ENCODE results near the gene AFF3. TPM values are rescaled to one million over a fixed set of nuclear protein-coding genes. Genes with fewer than 3 reads are reported as not detected.

AFF3 gene
- total RNA-seq, 1 experiment from 2014 or later = 0.42 TPM

GRCh38 chr2:99911736-99912135 lies 230.7 kb downstream of the AFF3 start:
- Mint-ChIP-seq H3K27me3 (ENCODE audit: insufficient read depth, unreplicated experiment) (no peaks in the 10 kb centered on the region), H3K4me1 (ENCODE audit: insufficient read depth, unreplicated experiment) (no peaks in the 10 kb centered on the region), H3K9me3 (ENCODE audit: unreplicated experiment) (no peaks in the 10 kb centered on the region), H3K27ac (ENCODE audit: low read depth, unreplicated experiment) (no peak overlapping the region), H3K4me3 (ENCODE audit: unreplicated experiment) (no peak overlapping the region), H3K36me3 (ENCODE audit: insufficient read depth, unreplicated experiment) (no peaks in the 10 kb centered on the region)
- CTCF ChIA-PET = interaction anchor here (1.4 kb wide), 1 partner anchor 350 kb away, joined by 4 read pairs; no protein-coding TSS in a partner anchor
- intact Hi-C loops (cut with micrococcal nuclease) = no loop called here
- no TSS peak for BruUV-seq (replicated peaks)
- no peak for DNase-seq (ENCODE audit: unreplicated experiment)
- POLR2A ChIA-PET = interaction anchor here (0.7 to 1.3 kb wide), 3 partner anchors 12 to 407 kb away, joined by 3 read pairs; no protein-coding TSS in a partner anchor
- TF ChIP-seq CTCF (IDR thresholded peaks at IDR 0.05; ENCODE audit: unreplicated experiment) = no peak

GRCh38 chr2:99910902-99911301 lies 231.5 kb downstream of the AFF3 start:
- intact Hi-C loops (cut with micrococcal nuclease) = no loop called here
- Mint-ChIP-seq H3K27ac (ENCODE audit: low read depth, unreplicated experiment) (no peak overlapping the region), H3K36me3 (ENCODE audit: insufficient read depth, unreplicated experiment) (no peaks in the 10 kb centered on the region), H3K9me3 (ENCODE audit: unreplicated experiment) (no peaks in the 10 kb centered on the region), H3K27me3 (ENCODE audit: insufficient read depth, unreplicated experiment) (no peaks in the 10 kb centered on the region), H3K4me3 (ENCODE audit: unreplicated experiment) (no peak overlapping the region), H3K4me1 (ENCODE audit: insufficient read depth, unreplicated experiment) (no peaks in the 10 kb centered on the region)
- POLR2A ChIA-PET = no interaction called here
- no peak for TF ChIP-seq CTCF (IDR thresholded peaks at IDR 0.05; ENCODE audit: unreplicated experiment)
- CTCF ChIA-PET = interaction anchor here (0.6 kb wide), 1 partner anchor 264 kb away, joined by 3 read pairs; no protein-coding TSS in a partner anchor
- no TSS peak for BruUV-seq (replicated peaks)
- peak; percentile 8 for DNase-seq (ENCODE audit: unreplicated experiment)

GRCh38 chr2:99905636-99906035 lies 236.8 kb downstream of the AFF3 start:
- DNase-seq (ENCODE audit: unreplicated experiment) = no peak
- Mint-ChIP-seq H3K4me3 (ENCODE audit: unreplicated experiment) (no peak overlapping the region), H3K9me3 (ENCODE audit: unreplicated experiment) (no peaks in the 10 kb centered on the region), H3K36me3 (ENCODE audit: insufficient read depth, unreplicated experiment) (no peaks in the 10 kb centered on the region), H3K27ac (ENCODE audit: low read depth, unreplicated experiment) (no peak overlapping the region), H3K4me1 (ENCODE audit: insufficient read depth, unreplicated experiment) (no peaks in the 10 kb centered on the region), H3K27me3 (ENCODE audit: insufficient read depth, unreplicated experiment) (peaks cover 13% of the 10 kb centered on the region)
- CTCF ChIA-PET = no interaction called here
- POLR2A ChIA-PET = no interaction called here
- intact Hi-C loops (cut with micrococcal nuclease) = no loop called here
- no peak for TF ChIP-seq CTCF (IDR thresholded peaks at IDR 0.05; ENCODE audit: unreplicated experiment)
- BruUV-seq (replicated peaks) = no TSS peak

GRCh38 chr2:99905025-99905424 lies 237.4 kb downstream of the AFF3 start:
- no peaks in the 10 kb centered on the region for H3K36me3 Mint-ChIP-seq (ENCODE audit: insufficient read depth, unreplicated experiment)
- H3K9me3 Mint-ChIP-seq (ENCODE audit: unreplicated experiment) = no peaks in the 10 kb centered on the region
- DNase-seq (ENCODE audit: unreplicated experiment) = no peak
- no peak overlapping the region for H3K4me3 Mint-ChIP-seq (ENCODE audit: unreplicated experiment)
- POLR2A ChIA-PET = no interaction called here
- H3K4me1 Mint-ChIP-seq (ENCODE audit: insufficient read depth, unreplicated experiment) = no peaks in the 10 kb centered on the region
- CTCF ChIA-PET = no interaction called here
- no peak for TF ChIP-seq CTCF (IDR thresholded peaks at IDR 0.05; ENCODE audit: unreplicated experiment)
- H3K27me3 Mint-ChIP-seq (ENCODE audit: insufficient read depth, unreplicated experiment) = peaks cover 13% of the 10 kb centered on the region
- intact Hi-C loops (cut with micrococcal nuclease) = no loop called here
- BruUV-seq (replicated peaks) = no TSS peak
- H3K27ac Mint-ChIP-seq (ENCODE audit: low read depth, unreplicated experiment) = no peak overlapping the region
